Measurements from ENCODE around the gene RHOT2.

Gene RHOT2

GRCh38 chr16:667780-668518 is at the start of gene RHOT2:
RHOT2 (plus strand) TSS chr16:668132; CDS start chr16:668200, 68 bp downstream.
- ATAC-seq, result peak; percentile 96
- Mint-ChIP-seq H3K4me3 (peak within 1 kb of the TSS; percentile 82), H3K27ac (peak within 1 kb of the TSS; percentile 82), H3K4me1 (peaks cover 7% of the 10 kb centered on the region), H3K9me3 (no peaks in the 10 kb centered on the region), H3K36me3 (peaks cover 26% of the 10 kb centered on the region), H3K27me3 (no peaks in the 10 kb centered on the region)

GRCh38 chr16:619476-620100 is 48.3 kb upstream of the RHOT2 start:
- Mint-ChIP-seq H3K9me3 (no peaks in the 10 kb centered on the region), H3K4me3 (no peak overlapping the region), H3K27ac (no peak overlapping the region), H3K36me3 (peaks cover 5% of the 10 kb centered on the region), H3K27me3 (no peaks in the 10 kb centered on the region), H3K4me1 (peaks cover 9% of the 10 kb centered on the region)
- ATAC-seq, result no peak

- Mint-ChIP-seq H3K9me3 (no peaks in the 10 kb centered on the region), H3K4me3 (no peak overlapping the region), H3K36me3 (peaks cover 3% of the 10 kb centered on the region), H3K27ac (no peak overlapping the region), H3K27me3 (no peaks in the 10 kb centered on the region), H3K4me1 (no peaks in the 10 kb centered on the region)
- no peak for ATAC-seq
Observed at GRCh38 chr16:620700-621525, 47.0 kb upstream of the RHOT2 start.

- Mint-ChIP-seq H3K9me3 (no peaks in the 10 kb centered on the region), H3K4me3 (no peak overlapping the region), H3K27me3 (no peaks in the 10 kb centered on the region), H3K36me3 (peaks cover 9% of the 10 kb centered on the region), H3K4me1 (no peaks in the 10 kb centered on the region), H3K27ac (no peak overlapping the region)
- no peak for ATAC-seq
Observed at GRCh38 chr16:621526-622105, 46.3 kb upstream of the RHOT2 start.

- H3K4me3 Mint-ChIP-seq, result no peak overlapping the region
- H3K9me3 Mint-ChIP-seq, result no peaks in the 10 kb centered on the region
- H3K4me1 Mint-ChIP-seq, result no peaks in the 10 kb centered on the region
- ATAC-seq, result no peak
- no peak overlapping the region for H3K27ac Mint-ChIP-seq
- no peaks in the 10 kb centered on the region for H3K27me3 Mint-ChIP-seq
- peaks cover 22% of the 10 kb centered on the region for H3K36me3 Mint-ChIP-seq
Observed at GRCh38 chr16:622920-623280, 45.0 kb upstream of the RHOT2 start.

GRCh38 chr16:624526-625070 is 43.3 kb upstream of the RHOT2 start:
- Mint-ChIP-seq H3K4me3 (no peak overlapping the region), H3K27ac (no peak overlapping the region), H3K9me3 (no peaks in the 10 kb centered on the region), H3K27me3 (no peaks in the 10 kb centered on the region), H3K4me1 (no peaks in the 10 kb centered on the region), H3K36me3 (peaks cover 23% of the 10 kb centered on the region)
- no peak for ATAC-seq

GRCh38 chr16:625117-625976 is 42.6 kb upstream of the RHOT2 start:
- no peak for ATAC-seq
- H3K4me1 Mint-ChIP-seq, result no peaks in the 10 kb centered on the region

GRCh38 chr16:625977-626765 is 41.8 kb upstream of the RHOT2 start:
- Mint-ChIP-seq H3K27ac (no peak overlapping the region), H3K4me1 (no peaks in the 10 kb centered on the region), H3K4me3 (no peak overlapping the region), H3K9me3 (no peaks in the 10 kb centered on the region), H3K27me3 (no peaks in the 10 kb centered on the region), H3K36me3 (peaks cover 23% of the 10 kb centered on the region)
- ATAC-seq, result no peak

More at GRCh38 chr16:625117-625976, 42.6 kb upstream of the RHOT2 start:
- no peaks in the 10 kb centered on the region for H3K9me3 Mint-ChIP-seq
- H3K4me3 Mint-ChIP-seq, result no peak overlapping the region
- no peak overlapping the region for H3K27ac Mint-ChIP-seq
- H3K36me3 Mint-ChIP-seq, result peaks cover 23% of the 10 kb centered on the region
- no peaks in the 10 kb centered on the region for H3K27me3 Mint-ChIP-seq

- no peak overlapping the region for H3K27ac Mint-ChIP-seq
- ATAC-seq, result no peak
- H3K4me3 Mint-ChIP-seq, result no peak overlapping the region
- no peaks in the 10 kb centered on the region for H3K9me3 Mint-ChIP-seq
- no peaks in the 10 kb centered on the region for H3K27me3 Mint-ChIP-seq
- H3K36me3 Mint-ChIP-seq, result peaks cover 23% of the 10 kb centered on the region
- H3K4me1 Mint-ChIP-seq, result peaks cover 6% of the 10 kb centered on the region
Observed at GRCh38 chr16:626787-627453, 41.0 kb upstream of the RHOT2 start.

- Mint-ChIP-seq H3K9me3 (no peaks in the 10 kb centered on the region), H3K36me3 (peaks cover 23% of the 10 kb centered on the region), H3K27me3 (no peaks in the 10 kb centered on the region), H3K4me3 (no peak overlapping the region), H3K4me1 (peaks cover 6% of the 10 kb centered on the region), H3K27ac (no peak overlapping the region)
- no peak for ATAC-seq
Observed at GRCh38 chr16:627454-628239, 40.3 kb upstream of the RHOT2 start.

GRCh38 chr16:628321-629061 is 39.4 kb upstream of the RHOT2 start:
- no peak overlapping the region for H3K4me3 Mint-ChIP-seq
- H3K9me3 Mint-ChIP-seq, result no peaks in the 10 kb centered on the region
- no peak for ATAC-seq
- no peak overlapping the region for H3K27ac Mint-ChIP-seq
- peaks cover 23% of the 10 kb centered on the region for H3K36me3 Mint-ChIP-seq
- H3K4me1 Mint-ChIP-seq, result peaks cover 6% of the 10 kb centered on the region
- H3K27me3 Mint-ChIP-seq, result no peaks in the 10 kb centered on the region

- no peak overlapping the region for H3K4me3 Mint-ChIP-seq
- H3K27ac Mint-ChIP-seq, result no peak overlapping the region
- H3K9me3 Mint-ChIP-seq, result no peaks in the 10 kb centered on the region
- peaks cover 23% of the 10 kb centered on the region for H3K36me3 Mint-ChIP-seq
- no peak for ATAC-seq
- H3K27me3 Mint-ChIP-seq, result no peaks in the 10 kb centered on the region
- H3K4me1 Mint-ChIP-seq, result peaks cover 8% of the 10 kb centered on the region
Observed at GRCh38 chr16:629185-629832, 38.6 kb upstream of the RHOT2 start.
